ENCODE data around the gene DHX16. TPM values are rescaled to one million over a fixed set of nuclear protein-coding genes. Genes with fewer than 3 reads are reported as not detected.
"Not testable (repeated sequence)": the region's sequence is repeated elsewhere in the genome, so short reads cannot be mapped to it uniquely, and the experiment has no call there.

Gene DHX16
- total and polyA plus RNA-seq, 4 donors, result 23.4 to 31.7 (median 30.0) TPM

DNA sequence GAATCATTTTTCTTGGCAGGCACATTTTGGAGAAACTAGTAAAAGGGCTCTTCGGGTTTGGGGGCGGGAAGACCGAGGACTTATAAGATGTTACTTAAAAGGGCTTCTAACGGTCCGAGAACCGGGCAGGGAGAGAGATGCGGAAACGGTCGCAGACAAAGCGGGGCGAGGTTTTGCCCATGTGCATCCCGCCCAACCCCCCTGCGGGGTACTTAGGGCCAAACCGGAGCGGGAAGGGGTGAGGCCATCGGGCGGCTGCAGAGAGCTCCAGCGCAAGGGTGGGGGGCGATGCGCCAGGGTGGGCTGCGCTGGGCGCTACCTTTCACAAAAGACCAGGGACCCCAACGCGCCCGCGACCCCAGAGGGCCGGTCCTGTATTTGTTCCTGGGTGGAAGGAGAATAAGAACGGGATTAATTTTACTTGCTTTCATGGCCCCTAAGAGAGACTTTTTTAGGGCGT is 48.0 kb upstream of the DHX16 start:
- peak overlapping the region; percentile 94 to 95 for H3K27ac ChIP-seq (ENCODE audit: low read depth in 1 of 2, low read length in 1 of 2)
- H3K4me1 ChIP-seq (ENCODE audit: control insufficient read depth in 5 of 5, insufficient read depth in 5 of 5, low read length in 5 of 5), result peaks cover 4 to 45% (median 9%) of the 10 kb centered on the region in 5 donors
- peak; percentile 80 to 82 (median 81) for DNase-seq
- no peaks in the 10 kb centered on the region for H3K9me3 ChIP-seq (ENCODE audit: control insufficient read depth in 4 of 4, insufficient read depth in 3 of 4, low read length in 3 of 4)
- ATAC-seq (ENCODE audit: insufficient read depth, low FRiP score), result no peak
- TF ChIP-seq, protein P1, sequence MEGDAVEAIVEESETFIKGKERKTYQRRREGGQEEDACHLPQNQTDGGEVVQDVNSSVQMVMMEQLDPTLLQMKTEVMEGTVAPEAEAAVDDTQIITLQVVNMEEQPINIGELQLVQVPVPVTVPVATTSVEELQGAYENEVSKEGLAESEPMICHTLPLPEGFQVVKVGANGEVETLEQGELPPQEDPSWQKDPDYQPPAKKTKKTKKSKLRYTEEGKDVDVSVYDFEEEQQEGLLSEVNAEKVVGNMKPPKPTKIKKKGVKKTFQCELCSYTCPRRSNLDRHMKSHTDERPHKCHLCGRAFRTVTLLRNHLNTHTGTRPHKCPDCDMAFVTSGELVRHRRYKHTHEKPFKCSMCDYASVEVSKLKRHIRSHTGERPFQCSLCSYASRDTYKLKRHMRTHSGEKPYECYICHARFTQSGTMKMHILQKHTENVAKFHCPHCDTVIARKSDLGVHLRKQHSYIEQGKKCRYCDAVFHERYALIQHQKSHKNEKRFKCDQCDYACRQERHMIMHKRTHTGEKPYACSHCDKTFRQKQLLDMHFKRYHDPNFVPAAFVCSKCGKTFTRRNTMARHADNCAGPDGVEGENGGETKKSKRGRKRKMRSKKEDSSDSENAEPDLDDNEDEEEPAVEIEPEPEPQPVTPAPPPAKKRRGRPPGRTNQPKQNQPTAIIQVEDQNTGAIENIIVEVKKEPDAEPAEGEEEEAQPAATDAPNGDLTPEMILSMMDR (IDR thresholded peaks at IDR 0.05; ENCODE audit: control extremely low read depth, extremely low read depth), result no peak
- 0 to 1% methylated on average over 29 of the region's 29 CpGs for WGBS, 2 donors
- peaks cover 6 to 44% (median 24%) of the 10 kb centered on the region in 4 donors for H3K36me3 ChIP-seq (ENCODE audit: control insufficient read depth in 4 of 4, insufficient read depth in 4 of 4, low read length in 4 of 4)
- no peaks in the 10 kb centered on the region for H3K27me3 ChIP-seq (ENCODE audit: control insufficient read depth in 3 of 3, insufficient read depth in 3 of 3, low read length in 2 of 3)
- H3K9ac ChIP-seq (ENCODE audit: insufficient read depth in 1 of 2, low read length in 2 of 2), result peak overlapping the region; percentile 99
- H3K4me3 ChIP-seq, result peak overlapping the region; percentile 58

DNA sequence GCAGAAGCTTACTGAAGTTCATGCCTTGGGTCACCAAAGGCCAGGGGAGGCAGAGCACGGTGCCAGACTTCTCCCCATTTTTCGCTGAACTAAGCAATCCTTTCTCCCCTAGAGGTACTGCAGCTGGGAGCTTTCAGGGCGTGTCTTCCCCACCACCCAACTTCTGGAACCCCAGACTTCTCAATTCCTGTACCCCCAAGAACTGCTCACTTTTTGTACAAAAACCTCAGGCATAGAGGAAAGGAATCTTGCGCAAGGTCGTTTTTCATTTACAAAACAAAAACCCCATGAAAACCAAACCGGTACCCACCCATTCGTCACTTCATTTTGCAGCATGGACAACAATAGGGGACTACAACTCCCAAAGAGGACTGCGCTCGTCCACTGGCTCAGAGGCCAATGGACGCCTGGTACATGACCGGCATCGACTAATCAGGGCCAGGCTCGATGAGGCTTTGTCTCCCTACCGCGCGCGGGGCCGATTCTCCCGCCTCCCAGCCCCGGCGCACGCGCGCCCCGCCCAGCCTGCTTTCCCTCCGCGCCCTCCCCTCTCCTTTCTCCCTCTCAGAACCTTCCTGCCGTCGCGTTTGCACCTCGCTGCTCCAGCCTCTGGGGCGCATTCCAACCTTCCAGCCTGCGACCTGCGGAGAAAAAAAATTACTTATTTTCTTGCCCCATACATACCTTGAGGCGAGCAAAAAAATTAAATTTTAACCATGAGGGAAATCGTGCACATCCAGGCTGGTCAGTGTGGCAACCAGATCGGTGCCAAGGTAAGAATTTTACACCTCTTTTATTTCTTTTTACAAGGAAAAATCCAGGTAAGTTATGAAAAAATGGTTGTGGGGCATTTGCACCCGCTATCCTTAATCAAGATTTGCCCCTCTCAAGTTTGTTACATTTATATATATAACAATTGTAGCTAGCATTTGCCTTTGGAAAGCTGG is 47.3 kb upstream of the DHX16 start, which contains the start of gene TUBB:
Gene TUBB (plus strand): TSS at position 562 of the 947 bp plus-strand sequence. CDS start 155 bp downstream, at position 717.
- H3K4me3 ChIP-seq, result peak within 1 kb of the TSS; percentile 58
- WGBS, 2 donors, result 0 to 1% methylated on average over 38 of the region's 38 CpGs
- TF ChIP-seq, protein P1 (IDR thresholded peaks at IDR 0.05; ENCODE audit: control extremely low read depth, extremely low read depth), result no peak
- peaks cover 4 to 43% (median 9%) of the 10 kb centered on the region in 5 donors for H3K4me1 ChIP-seq (ENCODE audit: control insufficient read depth in 5 of 5, insufficient read depth in 5 of 5, low read length in 5 of 5)
- DNase-seq (peak; percentile 98 to 99 (median 99)), ATAC-seq (ENCODE audit: insufficient read depth, low FRiP score) (peak; percentile 62)
- peak within 1 kb of the TSS; percentile 94 to 95 for H3K27ac ChIP-seq (ENCODE audit: low read depth in 1 of 2, low read length in 1 of 2)
- peaks cover 6 to 40% (median 19%) of the 10 kb centered on the region in 4 donors for H3K36me3 ChIP-seq (ENCODE audit: control insufficient read depth in 4 of 4, insufficient read depth in 4 of 4, low read length in 4 of 4)
- H3K9me3 ChIP-seq (ENCODE audit: control insufficient read depth in 4 of 4, insufficient read depth in 3 of 4, low read length in 3 of 4), result no peaks in the 10 kb centered on the region
- no peaks in the 10 kb centered on the region for H3K27me3 ChIP-seq (ENCODE audit: control insufficient read depth in 3 of 3, insufficient read depth in 3 of 3, low read length in 2 of 3)
- peak within 1 kb of the TSS; percentile 99 for H3K9ac ChIP-seq (ENCODE audit: insufficient read depth in 1 of 2, low read length in 2 of 2)

DNA sequence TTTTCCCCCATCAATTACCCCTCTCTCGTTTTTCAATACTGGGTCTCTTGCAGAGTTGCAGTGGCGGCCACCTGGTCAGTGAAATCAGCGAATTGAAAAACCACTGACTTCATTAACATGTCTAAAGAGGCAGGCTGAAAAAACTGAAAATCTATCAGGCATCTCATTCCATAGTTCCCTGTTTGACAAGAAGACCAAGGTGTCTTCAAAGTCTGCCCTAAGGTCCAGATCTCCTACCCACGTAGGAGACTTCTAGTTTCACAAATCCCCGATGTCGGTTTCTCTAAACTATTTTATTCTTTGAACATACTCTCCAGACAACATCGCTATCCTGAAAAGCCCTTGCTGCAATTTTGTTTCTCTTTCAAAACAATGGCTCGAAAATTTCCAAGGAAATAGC is 46.5 kb upstream of the DHX16 start:
- Histone ChIP-seq H3K27ac (ENCODE audit: low read depth in 1 of 2, low read length in 1 of 2) (peak overlapping the region; percentile 89 to 95), H3K9me3 (ENCODE audit: control insufficient read depth in 4 of 4, insufficient read depth in 3 of 4, low read length in 3 of 4) (no peaks in the 10 kb centered on the region), H3K9ac (ENCODE audit: insufficient read depth in 1 of 2, low read length in 2 of 2) (peak overlapping the region; percentile 78 to 85), H3K4me1 (ENCODE audit: control insufficient read depth in 5 of 5, insufficient read depth in 5 of 5, low read length in 5 of 5) (peaks cover 4 to 40% (median 9%) of the 10 kb centered on the region in 5 donors), H3K36me3 (ENCODE audit: control insufficient read depth in 4 of 4, insufficient read depth in 4 of 4, low read length in 4 of 4) (peaks cover 6 to 39% (median 17%) of the 10 kb centered on the region in 4 donors), H3K27me3 (ENCODE audit: control insufficient read depth in 3 of 3, insufficient read depth in 3 of 3, low read length in 2 of 3) (no peaks in the 10 kb centered on the region), H3K4me3 (peak overlapping the region; percentile 24)
- no peak for DNase-seq
- no peak for ATAC-seq (ENCODE audit: insufficient read depth, low FRiP score)
- TF ChIP-seq, protein P1 (IDR thresholded peaks at IDR 0.05; ENCODE audit: control extremely low read depth, extremely low read depth), result no peak
- 17 to 20% methylated on average over 8 of the region's 8 CpGs for WGBS, 2 donors

DNA sequence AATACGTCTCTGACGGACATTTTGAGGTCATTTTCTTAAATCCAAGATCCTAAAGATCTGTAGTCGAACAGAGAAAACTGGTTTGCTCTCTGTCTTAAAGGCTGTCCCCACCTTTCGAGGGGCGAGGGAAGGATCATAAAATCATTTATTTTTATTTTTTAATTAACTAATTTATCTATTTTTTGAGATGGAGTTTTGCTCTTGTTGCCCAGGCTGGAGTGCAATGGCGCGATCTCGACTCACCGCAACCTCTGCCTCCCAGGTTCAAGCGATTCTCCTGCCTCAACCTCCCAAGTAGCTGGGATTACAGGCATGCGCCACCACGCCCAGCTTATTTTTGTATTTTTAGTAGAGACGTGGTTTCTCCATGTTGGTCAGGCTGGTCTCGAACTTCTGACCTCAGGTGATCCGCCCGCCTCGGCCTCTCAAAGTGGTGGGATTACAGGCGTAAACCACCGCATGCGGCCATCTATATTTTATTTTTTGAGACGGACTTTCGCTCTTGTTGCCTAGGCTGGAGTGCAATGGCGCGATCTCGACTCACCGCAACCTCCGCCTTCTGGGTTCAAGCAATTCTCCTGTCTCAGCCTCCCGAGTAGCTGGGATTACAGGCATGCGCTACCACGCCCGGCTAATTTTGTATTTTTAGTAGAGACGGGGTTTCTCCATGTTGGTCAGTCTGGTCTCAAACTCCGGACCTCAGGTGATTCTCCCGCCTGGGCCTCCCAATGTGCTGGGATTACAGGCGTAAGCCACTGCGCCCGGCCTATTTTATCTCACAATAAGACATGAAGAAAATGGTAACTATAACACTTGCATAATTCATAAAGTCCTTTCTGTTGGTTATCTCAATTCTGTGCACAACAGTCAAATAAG is 45.3 kb upstream of the DHX16 start:
- Histone ChIP-seq H3K27ac (ENCODE audit: low read depth in 1 of 2, low read length in 1 of 2) (peak overlapping the region; percentile 87 to 88), H3K9ac (ENCODE audit: insufficient read depth in 1 of 2, low read length in 2 of 2) (peak overlapping the region in 1 of 2 donors; percentile 97), H3K36me3 (ENCODE audit: control insufficient read depth in 4 of 4, insufficient read depth in 4 of 4, low read length in 4 of 4) (peaks cover 4 to 30% (median 17%) of the 10 kb centered on the region in 4 donors), H3K4me1 (ENCODE audit: control insufficient read depth in 5 of 5, insufficient read depth in 5 of 5, low read length in 5 of 5) (peaks cover 3 to 33% (median 5%) of the 10 kb centered on the region in 5 donors)
- not testable (repeated sequence) for H3K27me3 ChIP-seq (ENCODE audit: control insufficient read depth in 3 of 3, insufficient read depth in 3 of 3, low read length in 2 of 3); ATAC-seq (ENCODE audit: insufficient read depth, low FRiP score); H3K9me3 ChIP-seq (ENCODE audit: control insufficient read depth in 4 of 4, insufficient read depth in 3 of 4, low read length in 3 of 4); H3K4me3 ChIP-seq; DNase-seq
- 78 to 80% methylated on average over 37 of the region's 37 CpGs for WGBS, 2 donors

All from lung (tissue), 12 donors.